Omental fat pad (tissue), 4 donors: ENCODE measurements around the gene OXSR1. TPM values are rescaled to one million over a fixed set of nuclear protein-coding genes. Genes with fewer than 3 reads are reported as not detected.

Experiments
- ATAC-seq: fragments of 150-250 bp; one replicate; pipeline ENCODE4 v1.9.1; 2016; ENCODE audit warnings: mild to moderate bottlenecking, moderate library complexity; ENCODE audit not compliant: low FRiP score
- DNase-seq: peaks from one replicate; pipeline ENCODE4 v3.0.0-alpha.2; 2019; ENCODE audit warnings: low spot score
- CTCF ChIP-seq, 3 donors: fragments of 450-650 bp; IDR thresholded peaks; one replicate each; pipeline ENCODE4 v1.5.1; 2016 to 2017; ENCODE audit warnings: antibody characterized with exemption in 3 of 3, mild to moderate bottlenecking in 3 of 3, moderate library complexity in 2 of 3
- small RNA-seq: library from RNA; depleted of rRNA; stranded (forward); fragments of <200 nt; gene quantifications from one replicate; pipeline ENCODE3, GENCODE V24; 2016
- total RNA-seq, 4 donors: library from RNA; depleted of rRNA; stranded (reverse); fragments of >200 nt; gene quantifications; one replicate each; pipeline ENCODE4 v1.1.0, GENCODE V29; 2016

The OXSR1 gene
- total RNA-seq, 4 donors from 2014 or later = 29.8 to 51.7 (median 45.5) TPM

GRCh38 chr3:38297537-38297936, 132.2 kb downstream of the OXSR1 start:
- no peak for ATAC-seq
- DNase-seq = no peak
- TF ChIP-seq CTCF (IDR thresholded peaks at IDR 0.05) = no peak

- ATAC-seq (no peak), DNase-seq (no peak)
- TF ChIP-seq CTCF (IDR thresholded peaks at IDR 0.05) = no peak
These were observed 132.8 kb downstream of the OXSR1 start for GRCh38 chr3:38297947-38298711.

Small RNAs within 50 kb of the gene (small RNA-seq; reads per million reads assigned to genes)
- gene RF00019 (not detected), gene RNU6-235P (not detected)

Other genes starting within 250 kb of the OXSR1 start
- 10 to 100 TPM in 1 of 4 donors, 1 to 10 TPM in 3; 4.4 to 15.0 (median 5.6) TPM for gene VILL, start 174.8 kb upstream of the OXSR1 start, total RNA-seq
- 10 to 100 TPM; 12.5 to 24.4 (median 19.0) TPM for gene PLCD1, start 135.9 kb upstream of the OXSR1 start, total RNA-seq
- 1 to 10 TPM in 3 of 4 donors, under 1 TPM in 1; 0.47 to 5.5 (median 1.4) TPM for gene DLEC1, start 126.3 kb upstream of the OXSR1 start, total RNA-seq
- 10 to 100 TPM; 48.1 to 69.5 (median 62.5) TPM for gene ACAA1, start 28.4 kb upstream of the OXSR1 start, total RNA-seq
- gene MYD88, start 26.9 kb upstream of the OXSR1 start, total RNA-seq = 10 to 100 TPM; 37.6 to 78.0 (median 53.6) TPM
- gene SLC22A13, start 100.3 kb downstream of the OXSR1 start, total RNA-seq = 1 to 10 TPM in 1 of 4 donors, under 1 TPM in 3; 0.48 to 2.5 (median 0.94) TPM
- gene SLC22A14, start 116.8 kb downstream of the OXSR1 start, total RNA-seq = under 1 TPM in 2 of 4 donors, not detected in 2; 0.24 to 0.65 TPM
- gene XYLB, start 181.2 kb downstream of the OXSR1 start, total RNA-seq = 1 to 10 TPM; 2.1 to 4.1 (median 3.3) TPM